OCI-LY7 (cell line): ENCODE measurements around the gene CELSR3. TPM values are rescaled to one million over a fixed set of nuclear protein-coding genes. Genes with fewer than 3 reads are reported as not detected.

Experiments used
- BruUV-seq: library from RNA; stranded (reverse); fragments of 400-500 nt; replicated peaks from 2 replicates; lab custom pipeline; 2021; lab: Mats Ljungman, UMichigan
- CTCF ChIA-PET: fragments of 300-600 bp; sonication (Branson Sonifier 250); formaldehyde crosslinking; loops from one replicate; lab custom pipeline; 2022; ENCODE audit warnings: antibody characterized with exemption; ENCODE audit not compliant: unreplicated experiment; lab: Charles Lee
- POLR2A ChIA-PET: fragments of 300-600 bp; sonication (Branson Sonifier 250); formaldehyde crosslinking; loops from one replicate; lab custom pipeline; 2022; ENCODE audit warnings: antibody characterized with exemption; lab: Charles Lee
- DNase-seq: peaks from one replicate; pipeline ENCODE4 v3.0.0-alpha.2; 2015; ENCODE audit warnings: low spot score
- H2AFZ ChIP-seq: fragments of 200-600 bp; sonication (generic), shearing (Covaris generic); 2 replicates; pipeline ENCODE4 v1.6.1; 2014; ENCODE audit warnings: mild to moderate bottlenecking, antibody characterized with exemption, low read length, moderate library complexity
- H3K27ac ChIP-seq: fragments of 200-600 bp; sonication (generic); 2 replicates; pipeline ENCODE4 v1.5.1; 2014; ENCODE audit warnings: mixed run types, low read depth, mild to moderate bottlenecking, moderate library complexity, low read length, inconsistent platforms; ENCODE audit not compliant: poor library complexity, severe bottlenecking
- H3K36me3 ChIP-seq: fragments of 200-600 bp; sonication (generic); 2 replicates; pipeline ENCODE4 v1.6.1; 2014; ENCODE audit warnings: mild to moderate bottlenecking, antibody characterized with exemption, low read length, moderate library complexity, mixed read lengths; ENCODE audit not compliant: insufficient read depth
- H3K4me1 ChIP-seq: fragments of 200-600 bp; sonication (generic); 2 replicates; pipeline ENCODE4 v1.5.1; 2014; ENCODE audit warnings: mild to moderate bottlenecking, low read length; ENCODE audit not compliant: insufficient read depth, poor library complexity, severe bottlenecking
- H3K4me2 ChIP-seq: fragments of 200-600 bp; sonication (generic); 2 replicates; pipeline ENCODE4 v1.6.1; 2014; ENCODE audit warnings: mild to moderate bottlenecking, low read length
- H3K4me3 ChIP-seq: fragments of 200-600 bp; sonication (generic); 2 replicates; pipeline ENCODE4 v1.5.1; 2014; ENCODE audit warnings: mild to moderate bottlenecking, low read depth, low read length; ENCODE audit not compliant: poor library complexity, severe bottlenecking
- H3K79me2 ChIP-seq: fragments of 200-600 bp; sonication (generic); 2 replicates; pipeline ENCODE4 v1.6.1; 2016; ENCODE audit warnings: low read depth, mild to moderate bottlenecking, low read length, moderate library complexity, mixed read lengths; ENCODE audit not compliant: insufficient read depth
- H3K9me2 ChIP-seq: fragments of 200-600 bp; sonication (generic); 2 replicates; pipeline ENCODE4 v1.6.1; 2016; ENCODE audit warnings: mild to moderate bottlenecking, low read length, mixed read lengths; ENCODE audit not compliant: insufficient read depth
- H3K9me3 ChIP-seq: fragments of 200-600 bp; sonication (generic); 2 replicates; pipeline ENCODE4 v1.6.1; 2014; ENCODE audit warnings: mild to moderate bottlenecking, mixed run types, low read length, mixed read lengths
- H4K20me1 ChIP-seq: fragments of 200-600 bp; sonication (generic); 2 replicates; pipeline ENCODE4 v1.6.1; 2014; ENCODE audit warnings: mild to moderate bottlenecking, antibody characterized with exemption, low read length, moderate library complexity, mixed read lengths; ENCODE audit not compliant: insufficient read depth
- EZH2phosphoT487 ChIP-seq: fragments of 200-600 bp; sonication (generic); IDR thresholded peaks from 2 replicates; pipeline ENCODE4 v1.6.1; 2018; ENCODE audit warnings: low read depth, borderline replicate concordance, mild to moderate bottlenecking, mixed run types, antibody characterized with exemption, low read length, moderate library complexity, mixed read lengths
- intact Hi-C: fragments of 100-400 bp; cut with micrococcal nuclease; formaldehyde crosslinking; loops from one replicate; pipeline ENCODE4 v1.10.0; 2022; ENCODE audit not compliant: unreplicated experiment
- total RNA-seq, 2 experiments: library from RNA; depleted of rRNA in 1 of 2; stranded (reverse); fragments of >200 nt in 1 of 2; shearing (Covaris generic) in 1 of 2; gene quantifications; 2 replicates each; pipeline ENCODE4 v1.2.3, GENCODE V29; 2014 to 2022
- TF ChIP-seq, protein P1 (sequence below): fragments of 200-600 bp; sonication (generic); conservative IDR thresholded peaks from 2 replicates; pipeline ENCODE4 v1.5.1; 2014; ENCODE audit warnings: mild to moderate bottlenecking, antibody characterized with exemption, low read length, moderate library complexity, mixed read lengths

Gene CELSR3
- total RNA-seq, 2 experiments from 2014 or later = 3.0 to 9.1 TPM

DNA sequence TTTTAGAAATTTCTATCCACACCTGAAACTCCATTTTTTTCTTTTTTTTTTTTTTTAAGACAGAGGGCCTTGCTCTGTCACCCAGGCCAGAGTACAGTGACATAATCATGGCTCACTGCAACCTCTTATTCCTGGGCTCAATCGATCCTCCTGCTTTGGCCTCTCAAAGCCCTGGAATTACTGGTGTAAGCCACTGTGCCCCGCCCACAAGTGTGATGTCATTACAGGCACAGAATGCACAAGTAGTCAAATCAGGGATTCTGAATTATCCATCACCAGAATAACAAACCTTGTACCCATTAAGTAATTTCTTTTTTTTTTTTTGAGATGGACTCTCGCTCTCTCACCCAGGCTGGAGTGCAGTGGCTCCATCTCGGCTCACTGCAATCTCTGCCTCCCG, 55.2 kb downstream of the CELSR3 start:
- intact Hi-C loops = no loop called here
- Histone ChIP-seq H2AFZ (no peak overlapping the region), H3K9me2 (no peaks in the 10 kb centered on the region), H3K4me2 (no peak overlapping the region), H4K20me1 (no peaks in the 10 kb centered on the region), H3K79me2 (peaks cover 20% of the 10 kb centered on the region), H3K27ac (no peak overlapping the region), H3K36me3 (peaks cover 54% of the 10 kb centered on the region), H3K4me3 (no peak overlapping the region), H3K4me1 (peaks cover 15% of the 10 kb centered on the region), H3K9me3 (no peaks in the 10 kb centered on the region)
- ChIA-PET POLR2A (no interaction called here), CTCF (no interaction called here)
- no TSS peak for BruUV-seq
- DNase-seq = no peak
- TF ChIP-seq, protein P1, sequence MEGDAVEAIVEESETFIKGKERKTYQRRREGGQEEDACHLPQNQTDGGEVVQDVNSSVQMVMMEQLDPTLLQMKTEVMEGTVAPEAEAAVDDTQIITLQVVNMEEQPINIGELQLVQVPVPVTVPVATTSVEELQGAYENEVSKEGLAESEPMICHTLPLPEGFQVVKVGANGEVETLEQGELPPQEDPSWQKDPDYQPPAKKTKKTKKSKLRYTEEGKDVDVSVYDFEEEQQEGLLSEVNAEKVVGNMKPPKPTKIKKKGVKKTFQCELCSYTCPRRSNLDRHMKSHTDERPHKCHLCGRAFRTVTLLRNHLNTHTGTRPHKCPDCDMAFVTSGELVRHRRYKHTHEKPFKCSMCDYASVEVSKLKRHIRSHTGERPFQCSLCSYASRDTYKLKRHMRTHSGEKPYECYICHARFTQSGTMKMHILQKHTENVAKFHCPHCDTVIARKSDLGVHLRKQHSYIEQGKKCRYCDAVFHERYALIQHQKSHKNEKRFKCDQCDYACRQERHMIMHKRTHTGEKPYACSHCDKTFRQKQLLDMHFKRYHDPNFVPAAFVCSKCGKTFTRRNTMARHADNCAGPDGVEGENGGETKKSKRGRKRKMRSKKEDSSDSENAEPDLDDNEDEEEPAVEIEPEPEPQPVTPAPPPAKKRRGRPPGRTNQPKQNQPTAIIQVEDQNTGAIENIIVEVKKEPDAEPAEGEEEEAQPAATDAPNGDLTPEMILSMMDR = no peak
- no peak for TF ChIP-seq EZH2phosphoT487

DNA sequence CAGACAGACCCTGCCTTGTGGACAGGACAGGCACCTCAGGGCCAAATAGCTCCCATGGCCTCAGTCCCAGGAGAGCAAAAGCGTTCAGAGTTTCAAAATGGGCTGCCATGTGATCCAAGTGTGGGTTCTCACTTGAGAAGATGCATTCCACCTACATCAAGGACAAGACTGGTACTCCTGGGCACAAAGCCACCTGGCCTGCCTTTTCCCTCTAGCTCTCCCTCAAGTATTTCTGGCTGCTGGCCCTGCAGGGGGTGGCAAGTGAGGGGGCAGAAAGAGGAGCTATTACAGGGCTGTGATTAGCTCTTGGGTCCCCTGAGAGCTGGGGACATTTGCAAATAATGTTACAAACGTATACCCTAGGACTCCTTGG, 61.1 kb downstream of the CELSR3 start:
- Histone ChIP-seq H3K27ac (no peak overlapping the region), H3K4me2 (no peak overlapping the region), H3K79me2 (no peaks in the 10 kb centered on the region), H4K20me1 (no peaks in the 10 kb centered on the region), H3K4me1 (no peaks in the 10 kb centered on the region), H2AFZ (no peak overlapping the region), H3K9me3 (no peaks in the 10 kb centered on the region), H3K9me2 (no peaks in the 10 kb centered on the region), H3K36me3 (peaks cover 91% of the 10 kb centered on the region), H3K4me3 (no peak overlapping the region)
- no TSS peak for BruUV-seq
- TF ChIP-seq EZH2phosphoT487 = no peak
- TF ChIP-seq, protein P1 = no peak
- ChIA-PET POLR2A (interaction anchor here (0.7 kb wide), 1 partner anchor 29 kb away, joined by 3 read pairs; no protein-coding TSS in a partner anchor), CTCF (no interaction called here)
- DNase-seq = no peak
- intact Hi-C loops = no loop called here

DNA sequence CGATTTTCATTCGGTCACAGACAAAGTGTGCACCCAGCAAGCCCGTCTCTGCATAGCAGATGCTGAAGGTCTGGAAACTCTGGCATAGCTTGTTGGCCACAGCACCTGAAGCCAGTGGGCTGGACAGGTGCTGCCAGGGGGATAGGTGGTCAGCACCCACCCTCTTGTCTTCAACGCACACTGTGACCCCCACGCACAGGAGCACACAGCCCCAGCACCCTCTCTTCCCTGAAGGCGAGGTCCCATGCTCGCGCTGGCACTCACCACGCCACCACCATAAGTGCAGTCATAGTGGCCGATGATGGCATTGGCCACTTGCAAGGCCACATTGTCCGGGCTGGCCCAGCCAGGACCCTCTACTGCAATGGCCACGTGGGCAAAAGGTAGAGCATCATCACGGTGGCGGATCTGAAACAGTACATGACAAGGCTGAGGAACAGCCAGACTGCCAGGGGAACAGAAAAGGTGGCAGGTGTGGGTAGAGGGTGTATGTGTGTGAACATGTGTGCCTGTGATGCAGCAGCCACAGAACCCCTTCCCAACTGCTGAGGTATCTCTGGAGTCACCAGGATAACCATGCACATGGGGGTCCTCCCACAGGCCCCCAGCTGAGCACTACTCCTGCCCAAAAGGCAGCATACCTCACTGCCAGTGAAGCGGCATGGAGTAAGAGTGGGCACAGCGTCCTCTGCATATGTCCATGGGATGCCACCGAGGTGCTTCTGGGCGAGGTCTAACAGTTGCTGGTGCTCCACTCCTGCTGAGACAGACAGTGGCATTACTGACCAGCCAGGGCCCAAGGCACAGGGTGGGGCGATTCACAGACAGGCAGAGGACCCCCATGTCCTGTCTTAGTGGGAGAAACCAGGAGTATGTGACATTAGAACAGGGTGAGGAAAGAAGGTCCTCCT, 61.7 kb downstream of the CELSR3 start:
- ChIA-PET CTCF (no interaction called here), POLR2A (no interaction called here)
- no TSS peak for BruUV-seq

More for the DNA sequence above, 61.7 kb downstream of the CELSR3 start:
- no peaks in the 10 kb centered on the region for H3K4me1 ChIP-seq
- H2AFZ ChIP-seq = no peak overlapping the region
- no peaks in the 10 kb centered on the region for H3K9me2 ChIP-seq
- no peaks in the 10 kb centered on the region for H3K79me2 ChIP-seq
- no peak for TF ChIP-seq EZH2phosphoT487
- TF ChIP-seq, protein P1 = no peak
- DNase-seq = no peak
- H3K27ac ChIP-seq = no peak overlapping the region
- no peak overlapping the region for H3K4me3 ChIP-seq
- H3K9me3 ChIP-seq = no peaks in the 10 kb centered on the region
- H4K20me1 ChIP-seq = no peaks in the 10 kb centered on the region
- no peak overlapping the region for H3K4me2 ChIP-seq
- H3K36me3 ChIP-seq = peaks cover 86% of the 10 kb centered on the region
- intact Hi-C loops = no loop called here
